Subcutaneous adipose tissue (tissue), 4 donors: ENCODE measurements around the gene MRM1. TPM values are rescaled to one million over a fixed set of nuclear protein-coding genes. Genes with fewer than 3 reads are reported as not detected.

Experiments used
- total RNA-seq, 4 donors: library from RNA; depleted of rRNA; stranded (reverse); fragments of >200 nt; gene quantifications; one replicate each; pipeline ENCODE4 v1.1.0, GENCODE V29; 2016
- TF ChIP-seq, protein P1 (sequence below): fragments of 450-650 bp; IDR thresholded peaks from one replicate; pipeline ENCODE4 v1.5.1; 2016; ENCODE audit warnings: low read depth, mild to moderate bottlenecking, control low read depth, antibody characterized with exemption, moderate library complexity

MRM1 gene
- total RNA-seq, 4 donors from 2014 or later = 3.4 to 9.6 (median 5.4) TPM

DNA sequence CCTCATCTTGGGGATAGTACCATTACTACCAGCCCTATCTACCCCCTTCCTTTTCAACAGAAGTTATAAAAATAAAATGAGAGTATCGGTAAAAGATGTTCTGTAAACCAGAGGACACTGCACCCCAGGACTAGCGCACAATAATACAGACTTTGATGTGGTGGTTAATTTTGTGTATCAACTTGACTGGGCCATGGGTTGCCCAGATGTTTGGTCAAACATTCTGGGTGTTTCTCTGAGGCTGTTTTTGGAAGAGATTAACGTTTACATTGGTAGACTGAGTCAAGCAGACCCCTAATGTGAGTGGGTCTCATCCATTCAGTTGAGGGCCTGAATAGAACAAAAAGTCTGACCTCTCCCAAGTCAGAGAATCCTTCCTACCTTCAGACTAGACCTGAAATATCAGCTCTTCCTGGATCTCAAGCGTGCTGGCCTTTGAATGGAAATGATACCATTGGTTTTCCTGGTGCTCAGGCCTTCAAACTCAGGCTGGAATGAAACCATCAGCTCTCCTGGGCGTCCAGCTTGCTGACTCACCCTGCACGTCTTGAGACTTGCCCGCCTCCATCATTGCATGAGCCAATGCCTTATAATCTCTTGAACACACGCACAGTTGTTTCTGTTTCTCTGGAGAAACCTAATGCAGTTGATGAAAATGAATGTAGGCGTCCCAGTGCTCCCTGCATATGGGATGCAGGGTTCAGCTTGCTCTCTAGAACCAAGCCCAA, 10.1 kb downstream of the MRM1 start:
- TF ChIP-seq, protein P1, sequence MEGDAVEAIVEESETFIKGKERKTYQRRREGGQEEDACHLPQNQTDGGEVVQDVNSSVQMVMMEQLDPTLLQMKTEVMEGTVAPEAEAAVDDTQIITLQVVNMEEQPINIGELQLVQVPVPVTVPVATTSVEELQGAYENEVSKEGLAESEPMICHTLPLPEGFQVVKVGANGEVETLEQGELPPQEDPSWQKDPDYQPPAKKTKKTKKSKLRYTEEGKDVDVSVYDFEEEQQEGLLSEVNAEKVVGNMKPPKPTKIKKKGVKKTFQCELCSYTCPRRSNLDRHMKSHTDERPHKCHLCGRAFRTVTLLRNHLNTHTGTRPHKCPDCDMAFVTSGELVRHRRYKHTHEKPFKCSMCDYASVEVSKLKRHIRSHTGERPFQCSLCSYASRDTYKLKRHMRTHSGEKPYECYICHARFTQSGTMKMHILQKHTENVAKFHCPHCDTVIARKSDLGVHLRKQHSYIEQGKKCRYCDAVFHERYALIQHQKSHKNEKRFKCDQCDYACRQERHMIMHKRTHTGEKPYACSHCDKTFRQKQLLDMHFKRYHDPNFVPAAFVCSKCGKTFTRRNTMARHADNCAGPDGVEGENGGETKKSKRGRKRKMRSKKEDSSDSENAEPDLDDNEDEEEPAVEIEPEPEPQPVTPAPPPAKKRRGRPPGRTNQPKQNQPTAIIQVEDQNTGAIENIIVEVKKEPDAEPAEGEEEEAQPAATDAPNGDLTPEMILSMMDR = no peak

DNA sequence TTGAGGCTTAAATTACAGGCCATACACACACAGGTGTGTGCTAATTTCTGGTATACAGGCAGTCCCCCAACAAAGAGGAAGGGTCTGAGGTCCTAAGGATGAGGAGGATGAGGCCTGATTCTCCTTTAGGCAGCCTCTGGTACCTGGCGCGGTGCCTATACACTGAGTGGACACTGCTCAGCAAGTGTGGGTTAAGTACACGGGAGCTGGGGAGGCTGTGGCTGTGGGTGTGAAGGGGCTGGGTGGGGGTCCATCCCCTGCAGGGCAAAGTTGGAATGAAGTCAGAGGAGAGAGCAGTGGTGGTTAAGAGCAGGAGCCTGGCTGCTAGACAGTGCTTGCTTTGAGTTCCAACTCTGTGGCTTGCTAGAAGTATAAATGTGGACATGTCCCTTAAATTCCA, 10.9 kb downstream of the MRM1 start:
- TF ChIP-seq, protein P1 = no peak

DNA sequence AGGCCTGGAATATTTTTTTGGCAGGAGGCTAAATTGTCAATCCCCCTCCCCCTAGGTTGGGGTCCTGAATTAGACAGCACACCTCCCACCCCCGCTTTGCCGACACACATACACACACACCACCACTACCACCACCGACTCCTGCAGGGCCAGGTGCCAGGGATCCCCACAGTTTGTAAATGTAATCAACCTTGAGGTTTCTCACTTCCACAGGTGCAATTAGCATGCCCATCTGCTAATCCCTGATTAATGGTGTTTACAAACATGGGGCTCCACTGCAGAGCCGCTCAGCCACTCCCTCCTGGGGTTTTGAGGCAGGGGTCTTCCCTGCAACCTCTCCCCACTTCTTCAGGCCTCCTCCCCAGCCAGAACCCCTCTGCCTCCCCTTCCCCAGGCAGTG, 11.8 kb downstream of the MRM1 start:
- TF ChIP-seq, protein P1 = no peak

DNA sequence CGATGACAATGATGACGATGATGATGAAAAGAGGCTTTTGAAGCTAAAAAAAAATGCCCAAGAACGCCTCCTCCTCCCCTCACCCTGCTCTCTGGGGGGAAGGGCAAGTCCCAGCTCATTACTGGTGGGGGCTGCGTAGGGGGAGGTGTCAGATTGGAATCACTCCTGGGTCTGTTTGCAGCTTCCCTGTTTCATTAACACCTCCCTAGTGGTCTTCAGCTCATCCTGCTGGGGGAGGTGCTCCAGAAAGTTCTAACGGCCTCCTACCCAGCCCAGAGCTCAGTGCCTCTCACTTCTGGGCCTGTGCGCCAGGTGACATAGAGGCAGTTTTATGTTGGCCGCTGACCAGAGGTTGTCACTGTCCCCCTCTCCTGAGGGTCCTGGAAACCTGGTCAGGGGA, 12.7 kb downstream of the MRM1 start:
- TF ChIP-seq, protein P1 = no peak

DNA sequence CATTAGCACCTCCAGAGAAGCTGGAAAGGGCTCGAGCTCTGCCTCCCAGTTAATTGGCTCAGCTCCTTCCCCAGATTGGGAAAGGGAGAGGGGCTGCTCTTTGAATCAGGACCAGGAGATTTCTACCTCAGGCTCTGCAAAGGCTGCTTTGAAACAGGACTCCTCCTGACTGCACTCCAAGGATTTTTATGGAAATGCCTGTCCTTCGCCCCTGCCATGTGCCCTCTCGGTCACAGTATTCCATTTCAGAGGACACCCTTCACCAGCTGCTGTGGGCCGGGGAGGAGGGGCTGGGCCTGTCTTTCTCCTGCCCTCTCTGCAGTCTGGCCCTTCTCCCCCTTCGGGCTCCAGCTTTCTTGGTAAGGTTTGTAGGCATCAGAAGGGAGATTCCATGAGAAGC, 13.6 kb downstream of the MRM1 start:
- TF ChIP-seq, protein P1 = no peak

DNA sequence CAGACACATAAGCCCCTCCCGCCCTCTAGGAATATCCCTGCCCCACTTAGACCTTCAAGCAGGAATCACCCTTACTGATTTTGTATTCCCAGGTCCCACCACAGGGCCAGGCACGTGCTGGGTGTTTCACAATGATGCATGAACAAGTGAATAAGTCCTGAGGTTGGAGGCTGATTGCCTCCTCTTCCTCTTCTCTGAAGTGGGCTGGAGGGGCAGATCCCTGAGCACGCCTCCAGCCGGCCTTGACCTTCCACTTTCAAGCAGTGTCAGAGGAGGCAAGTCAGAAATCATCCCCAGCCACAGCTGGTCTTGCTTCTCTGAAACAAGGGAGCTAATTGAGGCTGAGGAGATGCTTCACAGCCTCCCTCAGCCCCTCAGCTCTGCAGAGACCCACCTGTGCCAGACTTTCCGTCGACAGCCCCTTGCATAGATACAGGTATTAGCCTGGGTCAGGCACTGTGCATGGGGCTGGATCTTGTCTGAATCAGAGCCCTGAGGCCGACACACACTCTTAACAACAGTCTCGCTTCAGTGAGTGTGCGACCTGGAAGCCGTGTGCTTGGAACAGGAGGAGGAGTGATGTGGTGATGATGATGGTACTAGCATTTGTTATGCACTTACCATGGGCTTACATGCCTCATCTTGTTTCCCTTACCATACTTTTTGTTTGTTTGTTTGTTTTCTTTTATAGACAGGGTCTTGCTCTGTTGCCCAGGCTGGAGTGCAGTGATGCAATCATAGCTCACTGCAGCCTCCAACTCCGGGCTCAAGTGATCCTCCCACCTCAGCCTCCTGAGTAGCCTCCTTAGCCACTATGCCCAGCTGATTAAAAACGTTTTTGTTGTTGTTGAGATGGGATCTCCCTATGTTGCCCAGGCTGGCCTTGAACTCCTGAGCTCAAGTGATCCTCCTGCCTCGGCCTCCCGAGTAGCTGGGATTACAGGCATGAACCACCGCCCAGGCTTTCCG, 15.0 kb downstream of the MRM1 start:
- TF ChIP-seq, protein P1 = no peak

DNA sequence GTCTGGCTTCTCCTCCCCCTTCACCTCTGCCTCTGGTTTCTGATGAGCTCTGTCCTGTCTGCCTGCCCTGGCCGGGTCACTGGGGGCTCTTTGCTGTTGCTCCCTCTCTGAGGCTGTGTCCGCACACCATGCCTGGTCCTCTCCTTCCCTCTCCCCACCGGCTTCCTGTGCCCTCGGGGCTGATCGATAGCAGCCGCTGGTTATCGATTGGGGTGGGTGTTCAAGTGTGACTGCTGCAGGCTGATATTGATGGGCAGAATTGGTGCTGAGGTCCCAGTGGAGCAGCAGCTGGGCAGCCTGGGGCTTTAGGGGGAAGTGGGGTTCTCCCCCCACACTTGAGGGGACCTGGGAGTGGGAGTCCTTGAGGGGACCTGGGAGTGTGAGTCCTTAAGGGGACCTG, 16.4 kb downstream of the MRM1 start:
- TF ChIP-seq, protein P1 = no peak
